K562 (cell line): ENCODE data around the gene MAN2B1. TPM values are rescaled to one million over a fixed set of nuclear protein-coding genes. Genes with fewer than 3 reads are reported as not detected.

ENCODE experiments used
- ATAC-seq: fragments of 200-7000 bp; cut with Tn5 transposase; 3 replicates; pipeline ENCODE4 v1.9.1; 2020; ENCODE audit warnings: moderate library complexity
- BruUV-seq: library from RNA; stranded (reverse); fragments of 400-500 nt; replicated peaks from 2 replicates; lab custom pipeline; 2021; lab: Mats Ljungman, UMichigan
- CTCF ChIA-PET: fragments of 300-600 bp; formaldehyde crosslinking; extraction: SDS; loops from one replicate; lab custom pipeline; 2021; ENCODE audit warnings: low intra/inter-chr PET ratio; lab: Yijun Ruan, JAX
- POLR2A ChIA-PET: fragments of 300-600, 350-650 bp; sonication (Branson Sonifier 250); formaldehyde crosslinking; extraction: SDS; loops from one replicate; lab custom pipeline; 2021; ENCODE audit warnings: antibody characterized with exemption, inconsistent platforms; lab: Yijun Ruan, JAX
- DNase-seq, 4 experiments: peaks; one replicate each; pipeline versions ENCODE4 v3.0.0 to v3.0.0-alpha.2; 2011 to 2018; ENCODE audit warnings: low spot score in 3 of 4, mixed read lengths in 3 of 4; ENCODE audit errors: extremely low read depth in 1 of 4
- FAIRE-seq: peaks from 2 replicates; lab custom pipeline; 2011; peaks lifted over from hg19 to GRCh38; lab: Jason Lieb, UNC
- H2AFZ ChIP-seq: 2 replicates; pipeline ENCODE4 v1.6.0; 2011; ENCODE audit warnings: low read depth, low read length, control low read depth, inconsistent platforms
- H3K27ac ChIP-seq: fragments of 200-600 bp; 3 replicates; pipeline ENCODE4 v1.8.0; 2011; ENCODE audit warnings: low read depth, mild to moderate bottlenecking, control low read depth, inconsistent platforms, low read length, moderate library complexity, mixed read lengths; ENCODE audit errors: extremely low read depth
- H3K27me3 ChIP-seq, 2 experiments: fragments of 300-600 bp in 1 of 2; 2 replicates in 1 of 2; 3 replicates in 1 of 2; pipeline versions ENCODE4 v1.6.0 to v1.8.0; 2011; ENCODE audit warnings: inconsistent platforms in 2 of 2, low read length in 2 of 2, mild to moderate bottlenecking in 1 of 2, mixed read lengths in 1 of 2, moderate library complexity in 1 of 2; ENCODE audit not compliant: control insufficient read depth in 2 of 2, insufficient read depth in 2 of 2
- H3K36me3 ChIP-seq: fragments of 300-600 bp; 3 replicates; pipeline ENCODE4 v1.8.0; 2011; ENCODE audit warnings: mild to moderate bottlenecking, low read length, inconsistent platforms; ENCODE audit not compliant: control insufficient read depth, insufficient read depth
- H3K4me1 ChIP-seq, 2 experiments: fragments of 200-600 bp in 1 of 2; replicated peaks in 1 of 2; 2 replicates in 1 of 2; 3 replicates in 1 of 2; pipeline versions ENCODE4 v1.5.1 to v1.8.0; 2011; ENCODE audit warnings: inconsistent platforms in 2 of 2, low read length in 2 of 2, mild to moderate bottlenecking in 1 of 2, mixed read lengths in 1 of 2, moderate library complexity in 1 of 2; ENCODE audit not compliant: control insufficient read depth in 2 of 2, insufficient read depth in 2 of 2
- H3K4me2 ChIP-seq: 2 replicates; pipeline ENCODE4 v1.6.1; 2011; ENCODE audit warnings: low read length, control low read depth, inconsistent platforms, mixed read lengths; ENCODE audit not compliant: insufficient read depth
- H3K4me3 ChIP-seq: fragments of 200-600 bp; sonication (generic), shearing (Covaris generic); 2 replicates; pipeline ENCODE4 v1.5.1; 2016; ENCODE audit warnings: control low read depth, inconsistent platforms
- H3K79me2 ChIP-seq: fragments of 200-600 bp; 3 replicates; pipeline ENCODE4 v1.8.0; 2011; ENCODE audit warnings: low read length, inconsistent platforms; ENCODE audit not compliant: control insufficient read depth, insufficient read depth
- H3K9ac ChIP-seq, 2 experiments: 2 replicates each; pipeline versions ENCODE4 v1.6.0 to v1.6.1; 2011; ENCODE audit warnings: low read depth in 2 of 2, low read length in 2 of 2, control low read depth in 1 of 2, inconsistent platforms in 1 of 2, mild to moderate bottlenecking in 1 of 2, mixed read lengths in 1 of 2; ENCODE audit not compliant: insufficient read depth in 1 of 2
- H3K9me1 ChIP-seq: one replicate; pipeline ENCODE4 v1.6.0; 2011; ENCODE audit warnings: inconsistent platforms, mild to moderate bottlenecking, low read length, moderate library complexity; ENCODE audit not compliant: control insufficient read depth, insufficient read depth
- H3K9me3 ChIP-seq: replicated peaks from 2 replicates; pipeline ENCODE4 v1.5.1; 2011; ENCODE audit warnings: low read depth, low read length, inconsistent platforms; ENCODE audit not compliant: control insufficient read depth, insufficient read depth
- H4K20me1 ChIP-seq: replicated peaks from 2 replicates; pipeline ENCODE4 v1.6.1; 2011; ENCODE audit warnings: low read length, inconsistent platforms, mixed read lengths; ENCODE audit not compliant: control insufficient read depth, insufficient read depth
- BRF1 ChIP-seq: IDR thresholded peaks from 3 replicates; pipeline ENCODE4 v1.6.1; 2011; ENCODE audit warnings: borderline replicate concordance, mild to moderate bottlenecking; ENCODE audit not compliant: insufficient read length; ENCODE audit errors: extremely low read depth
- CBX3 ChIP-seq, 2 experiments: IDR thresholded peaks; 1 replicate in 1 of 2; 2 replicates in 1 of 2; pipeline ENCODE4 v1.6.1; 2012; ENCODE audit warnings: inconsistent platforms in 2 of 2, low read length in 2 of 2, borderline replicate concordance in 1 of 2, control low read depth in 1 of 2
- KLF10 ChIP-seq: fragments of 250-450 bp; sonication (Bioruptor Pico); IDR thresholded peaks from 2 replicates; pipeline ENCODE4 v1.6.1; 2021; ENCODE audit warnings: matching md5 sums
- L3MBTL2 ChIP-seq: fragments of 450-650 bp; IDR thresholded peaks from 2 replicates; pipeline ENCODE4 v1.6.1; 2016; ENCODE audit warnings: mild to moderate bottlenecking, moderate library complexity
- MEF2D ChIP-seq: conservative IDR thresholded peaks from 2 replicates; pipeline ENCODE4 v1.6.1; 2016; ENCODE audit warnings: low read depth, missing genetic modification characterization, missing compliant biosample characterization
- MIER1 ChIP-seq: fragments of 450-650 bp; IDR thresholded peaks from 2 replicates; pipeline ENCODE4 v1.6.1; 2016; ENCODE audit warnings: antibody characterized with exemption, mild to moderate bottlenecking, low read depth
- NEUROD1 ChIP-seq: fragments of 150-350 bp; IDR thresholded peaks from 2 replicates; pipeline ENCODE4 v1.6.1; 2014; ENCODE audit warnings: borderline replicate concordance, low read length, low read depth; ENCODE audit not compliant: partially characterized antibody
- NUFIP1 ChIP-seq: fragments of 450-650 bp; IDR thresholded peaks from 2 replicates; pipeline ENCODE4 v1.6.1; 2018; ENCODE audit not compliant: partially characterized antibody
- PHB2 ChIP-seq: fragments of 450-650 bp; IDR thresholded peaks from 2 replicates; pipeline ENCODE4 v1.6.1; 2017; ENCODE audit warnings: low read depth
- RBBP5 ChIP-seq: fragments of 200-600 bp; sonication (generic); IDR thresholded peaks from 2 replicates; pipeline ENCODE4 v1.6.1; 2012; ENCODE audit warnings: borderline replicate concordance, mild to moderate bottlenecking, low read length, control low read depth, inconsistent platforms; ENCODE audit not compliant: insufficient read depth, poor library complexity, severe bottlenecking
- RBM14 ChIP-seq: fragments of 200-400 bp; formaldehyde crosslinking; IDR thresholded peaks from 2 replicates; pipeline ENCODE4 v1.6.1; 2018; ENCODE audit warnings: low read depth, mild to moderate bottlenecking, low read length, moderate library complexity, borderline replicate concordance; ENCODE audit not compliant: insufficient read depth
- RBM15 ChIP-seq: fragments of 200-400 bp; formaldehyde crosslinking; IDR thresholded peaks from 2 replicates; pipeline ENCODE4 v1.6.1; 2018; ENCODE audit warnings: mild to moderate bottlenecking, low read length, moderate library complexity; ENCODE audit not compliant: insufficient read depth
- TFAM ChIP-seq: fragments of 250-450 bp; sonication (Bioruptor Pico); conservative IDR thresholded peaks from 2 replicates; pipeline ENCODE4 v1.5.0; 2021; ENCODE audit warnings: mild to moderate bottlenecking, moderate library complexity
- ZNF121 ChIP-seq: sonication (generic); formaldehyde crosslinking; conservative IDR thresholded peaks from 2 replicates; pipeline ENCODE4 v1.8.0; 2022; ENCODE audit warnings: missing genetic modification reagents
- ZNF133 ChIP-seq: fragments of 250-450 bp; sonication (Bioruptor Pico); IDR thresholded peaks from 2 replicates; pipeline ENCODE4 v1.4.0; 2020; ENCODE audit warnings: mild to moderate bottlenecking
- ZNF311 ChIP-seq: fragments of 250-450 bp; sonication (Bioruptor Pico); IDR thresholded peaks from 2 replicates; pipeline ENCODE4 v1.4.0; 2020; ENCODE audit warnings: mild to moderate bottlenecking, moderate library complexity
- ZNF408 ChIP-seq: fragments of 250-450 bp; sonication (Bioruptor Pico); IDR thresholded peaks from 2 replicates; pipeline ENCODE4 v1.4.0; 2020; ENCODE audit warnings: low read depth, mild to moderate bottlenecking, moderate library complexity
- WGBS: fragments of 100-300 bp; shearing (Covaris generic); methylation state at CpG from one replicate; pipeline ENCODE4 v1.1.6; 2016; ENCODE audit warnings: low coverage, mixed read lengths; ENCODE audit not compliant: insufficient coverage; ENCODE audit errors: missing lambda C conversion rate; 5-methylcytosine and 5-hydroxymethylcytosine counted together
- in situ Hi-C: fragments of 300-500 bp; cut with MboI; formaldehyde crosslinking; loops from 4 replicates; pipeline ENCODE4 v1.15.0; 2018; ENCODE audit warnings: inconsistent platforms, mixed read lengths
- intact Hi-C: fragments of 100-400 bp; cut with micrococcal nuclease; formaldehyde crosslinking; loops from 2 replicates; pipeline ENCODE4 v1.14.2; 2022
- polyA plus RNA-seq, 8 experiments: library from polyadenylated mRNA; depleted of rRNA in 4 of 8; stranded (reverse) in 5 of 8; unstranded in 3 of 8; fragments of >200 nt; fragmentation: Nextera tagmentation in 2 of 8; fragmentation: Illumina TruSeq in 1 of 8; extraction: Ambion mirVana in 2 of 8; extraction: Trizol in 1 of 8; gene quantifications; 2 replicates each; pipeline versions ENCODE4 v1.2.1 to v1.2.3, GENCODE V29; 2011 to 2014; ENCODE audit warnings: inconsistent platforms in 1 of 8, missing spikeins in 1 of 8
- total RNA-seq, 7 experiments: library from RNA; depleted of rRNA in 6 of 7; stranded (reverse); fragments of >200 nt in 6 of 7; fragmentation: Illumina TruSeq in 2 of 7; extraction: Trizol in 2 of 7; gene quantifications; 2 replicates each; pipeline versions ENCODE4 v1.2.1 to v1.2.3, GENCODE V29; 2011 to 2021; ENCODE audit warnings: low replicate concordance in 1 of 7
- TF ChIP-seq, protein P1 (sequence below): sonication (generic); formaldehyde crosslinking; IDR thresholded peaks from 2 replicates; pipeline ENCODE4 v1.8.0; 2022; ENCODE audit warnings: missing genetic modification reagents, mild to moderate bottlenecking, moderate library complexity, borderline replicate concordance
- TF ChIP-seq, protein P2 (sequence below): fragments of 250-450 bp; sonication (Bioruptor Pico); IDR thresholded peaks from 2 replicates; pipeline ENCODE4 v1.8.0; 2022; ENCODE audit warnings: moderate library complexity, mild to moderate bottlenecking, inconsistent platforms

The MAN2B1 gene
- total and polyA plus RNA-seq, 9 of the 15 experiments (the other 6 are each of a cell fraction or from before 2014, with no cell fraction given): 0.59 to 33.8 (median 11.4) TPM

DNA sequence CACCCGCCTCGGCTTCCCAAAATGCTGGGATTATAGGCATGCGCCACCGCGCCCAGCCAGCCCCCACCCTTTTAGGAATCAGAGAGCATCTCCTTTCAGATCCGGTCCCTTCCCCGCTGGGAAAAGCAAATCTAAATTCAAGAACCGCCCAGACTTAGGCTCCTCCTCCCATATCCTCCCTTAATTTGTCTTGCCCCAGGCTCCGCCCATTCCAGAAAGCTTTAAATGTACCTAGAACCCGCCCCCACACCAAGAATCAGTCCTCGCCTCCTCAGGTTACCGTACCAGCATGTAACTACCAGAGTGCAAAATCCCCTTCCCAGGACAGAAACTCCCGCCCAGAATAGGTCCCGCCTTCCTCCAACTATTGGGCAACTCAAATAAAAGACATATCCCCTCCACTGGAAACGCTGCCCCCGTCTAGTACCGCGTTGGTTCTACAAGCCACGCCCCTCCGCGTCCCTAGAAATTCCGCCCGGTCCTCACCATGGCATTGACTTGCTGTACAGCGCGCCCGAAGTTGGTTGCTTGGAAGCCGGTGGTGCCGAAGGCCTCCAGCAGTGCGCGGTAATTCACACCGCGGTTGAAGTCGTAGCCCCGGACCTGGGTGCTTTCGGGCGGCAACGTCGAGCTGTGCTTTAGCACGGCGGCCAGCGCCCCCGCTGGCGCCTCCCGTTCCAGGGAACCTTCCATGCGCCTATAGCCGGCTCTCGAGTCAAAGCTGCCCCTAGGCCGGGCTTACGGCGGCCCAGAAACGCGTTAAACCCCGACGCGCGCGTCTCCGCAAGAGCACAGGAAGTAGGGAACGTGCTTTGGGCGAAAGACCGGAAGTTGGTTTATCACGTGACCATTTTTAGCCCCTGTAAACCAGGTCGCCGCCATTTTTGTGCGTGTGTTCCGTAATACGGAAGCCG lies 14.8 kb upstream of the MAN2B1 start, which contains the start of gene DHPS:
Gene DHPS, minus strand, starts transcription at position 807 of the 914 bp plus-strand sequence. Its CDS starts 114 bp downstream, at position 693.
- intact Hi-C loops: no loop called here
- Histone ChIP-seq H3K4me1 (peaks cover 0 to 19% of the 10 kb centered on the region in 2 experiments; a peak in 3 of 5 replicates), H3K79me2 (peaks cover 13% of the 10 kb centered on the region), H3K27me3 (no peaks in the 10 kb centered on the region), H2AFZ (peak within 1 kb of the TSS; percentile 96), H3K4me2 (peak within 1 kb of the TSS; percentile 98), H3K9me3 (no peaks in the 10 kb centered on the region), H3K4me3 (peak within 1 kb of the TSS; percentile 68), H4K20me1 (no peaks in the 10 kb centered on the region; the same call in 1 of the 2 replicates), H3K9me1 (no peaks in the 10 kb centered on the region), H3K9ac (peak within 1 kb of the TSS; percentile 97), H3K27ac (peak within 1 kb of the TSS; percentile 98), H3K36me3 (peaks cover 38% of the 10 kb centered on the region)
- FAIRE-seq (peak; percentile 94), ATAC-seq (peak; percentile 90), DNase-seq (peak; percentile 85 to 99 (median 90))
- in situ Hi-C loops: no loop called here
- CTCF ChIA-PET: no interaction called here
- TSS peak; percentile 76 for BruUV-seq
- WGBS: 1% methylated on average over 66 of the region's 68 CpGs
- POLR2A ChIA-PET: interaction anchor here (0.6 to 4.7 kb wide), 18 partner anchors 10 to 510 kb away, joined by 3 to 39 read pairs (median 4); partner anchors contain the start of genes BEST2, FBXW9 and JUNB
- TF ChIP-seq NEUROD1 (no peak), ZNF133 (CRISPR knock-in tag) (no peak), TFAM (CRISPR knock-in tag) (no peak), CBX3 (IDR thresholded peaks at IDR 0.05; ENCODE audit: borderline replicate concordance in 1 of 2, low read length in 2 of 2) (peak in 1 of 2 experiments; percentile 78; a peak in 1 of 3 replicates), RBM14 (0 out of 2 replicates have a peak, but pooled peaks have one; percentile 43), PHB2 (no peak), BRF1 (no peak), NUFIP1 (no peak), L3MBTL2 (peak; percentile 95), RBBP5 (peak; percentile 86), MEF2D (0 out of 2 replicates have a peak, but pooled peaks have one; percentile 9), KLF10 (no peak), ZNF408 (CRISPR knock-in tag) (no peak), MIER1 (no peak), ZNF311 (CRISPR knock-in tag) (no peak), RBM15 (no peak), ZNF121 (CRISPR knock-in tag) (no peak)
- TF ChIP-seq, protein P1, sequence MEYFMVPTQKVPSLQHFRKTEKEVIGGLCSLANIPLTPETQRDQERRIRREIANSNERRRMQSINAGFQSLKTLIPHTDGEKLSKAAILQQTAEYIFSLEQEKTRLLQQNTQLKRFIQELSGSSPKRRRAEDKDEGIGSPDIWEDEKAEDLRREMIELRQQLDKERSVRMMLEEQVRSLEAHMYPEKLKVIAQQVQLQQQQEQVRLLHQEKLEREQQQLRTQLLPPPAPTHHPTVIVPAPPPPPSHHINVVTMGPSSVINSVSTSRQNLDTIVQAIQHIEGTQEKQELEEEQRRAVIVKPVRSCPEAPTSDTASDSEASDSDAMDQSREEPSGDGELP (CRISPR knock-in tag): peak; percentile 79
- TF ChIP-seq, protein P2, sequence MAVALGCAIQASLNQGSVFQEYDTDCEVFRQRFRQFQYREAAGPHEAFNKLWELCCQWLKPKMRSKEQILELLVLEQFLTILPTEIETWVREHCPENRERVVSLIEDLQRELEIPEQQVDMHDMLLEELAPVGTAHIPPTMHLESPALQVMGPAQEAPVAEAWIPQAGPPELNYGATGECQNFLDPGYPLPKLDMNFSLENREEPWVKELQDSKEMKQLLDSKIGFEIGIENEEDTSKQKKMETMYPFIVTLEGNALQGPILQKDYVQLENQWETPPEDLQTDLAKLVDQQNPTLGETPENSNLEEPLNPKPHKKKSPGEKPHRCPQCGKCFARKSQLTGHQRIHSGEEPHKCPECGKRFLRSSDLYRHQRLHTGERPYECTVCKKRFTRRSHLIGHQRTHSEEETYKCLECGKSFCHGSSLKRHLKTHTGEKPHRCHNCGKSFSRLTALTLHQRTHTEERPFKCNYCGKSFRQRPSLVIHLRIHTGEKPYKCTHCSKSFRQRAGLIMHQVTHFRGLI: no peak
